ENCODE measurements around the gene KIAA1671. TPM values are rescaled to one million over a fixed set of nuclear protein-coding genes. Genes with fewer than 3 reads are reported as not detected.

The KIAA1671 gene
- total RNA-seq, 4 donors from 2014 or later, result 7.6 to 26.1 (median 16.7) TPM

DNA sequence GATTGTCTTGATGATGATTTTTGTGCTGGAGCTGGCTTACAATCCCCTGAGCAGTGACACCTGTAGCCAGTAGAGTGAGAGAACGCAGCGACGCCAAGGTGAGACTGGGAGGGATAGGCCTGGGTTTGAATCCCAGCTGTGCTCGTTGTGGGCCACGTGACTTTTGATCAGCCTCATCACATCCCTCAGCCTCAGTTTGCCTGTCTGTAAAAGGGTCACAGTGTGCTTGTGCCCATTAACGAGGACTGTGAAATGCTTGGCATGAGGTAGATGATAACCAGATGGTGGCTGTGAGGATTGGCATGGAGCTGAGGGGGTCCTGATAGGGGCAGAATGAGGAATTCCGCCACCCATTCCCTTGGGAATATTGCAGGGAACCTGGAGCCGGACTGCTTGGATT lies 9.6 kb downstream of the KIAA1671 start:
- DNase-seq, result no peak
- no peak overlapping the region for H3K4me3 ChIP-seq
- no peak overlapping the region for H3K27ac ChIP-seq
- H3K27me3 ChIP-seq, result no peaks in the 10 kb centered on the region
- H3K9me3 ChIP-seq, result no peaks in the 10 kb centered on the region
- H3K4me1 ChIP-seq, result no peaks in the 10 kb centered on the region
- intact Hi-C loops (cut with DNase I; ENCODE audit: low total_unique reads), result no loop called here
- TF ChIP-seq, protein P1, sequence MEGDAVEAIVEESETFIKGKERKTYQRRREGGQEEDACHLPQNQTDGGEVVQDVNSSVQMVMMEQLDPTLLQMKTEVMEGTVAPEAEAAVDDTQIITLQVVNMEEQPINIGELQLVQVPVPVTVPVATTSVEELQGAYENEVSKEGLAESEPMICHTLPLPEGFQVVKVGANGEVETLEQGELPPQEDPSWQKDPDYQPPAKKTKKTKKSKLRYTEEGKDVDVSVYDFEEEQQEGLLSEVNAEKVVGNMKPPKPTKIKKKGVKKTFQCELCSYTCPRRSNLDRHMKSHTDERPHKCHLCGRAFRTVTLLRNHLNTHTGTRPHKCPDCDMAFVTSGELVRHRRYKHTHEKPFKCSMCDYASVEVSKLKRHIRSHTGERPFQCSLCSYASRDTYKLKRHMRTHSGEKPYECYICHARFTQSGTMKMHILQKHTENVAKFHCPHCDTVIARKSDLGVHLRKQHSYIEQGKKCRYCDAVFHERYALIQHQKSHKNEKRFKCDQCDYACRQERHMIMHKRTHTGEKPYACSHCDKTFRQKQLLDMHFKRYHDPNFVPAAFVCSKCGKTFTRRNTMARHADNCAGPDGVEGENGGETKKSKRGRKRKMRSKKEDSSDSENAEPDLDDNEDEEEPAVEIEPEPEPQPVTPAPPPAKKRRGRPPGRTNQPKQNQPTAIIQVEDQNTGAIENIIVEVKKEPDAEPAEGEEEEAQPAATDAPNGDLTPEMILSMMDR (IDR thresholded peaks at IDR 0.05), result no peak
- TF ChIP-seq POLR2A (IDR thresholded peaks at IDR 0.05), result no peak
- no peaks in the 10 kb centered on the region for H3K36me3 ChIP-seq

DNA sequence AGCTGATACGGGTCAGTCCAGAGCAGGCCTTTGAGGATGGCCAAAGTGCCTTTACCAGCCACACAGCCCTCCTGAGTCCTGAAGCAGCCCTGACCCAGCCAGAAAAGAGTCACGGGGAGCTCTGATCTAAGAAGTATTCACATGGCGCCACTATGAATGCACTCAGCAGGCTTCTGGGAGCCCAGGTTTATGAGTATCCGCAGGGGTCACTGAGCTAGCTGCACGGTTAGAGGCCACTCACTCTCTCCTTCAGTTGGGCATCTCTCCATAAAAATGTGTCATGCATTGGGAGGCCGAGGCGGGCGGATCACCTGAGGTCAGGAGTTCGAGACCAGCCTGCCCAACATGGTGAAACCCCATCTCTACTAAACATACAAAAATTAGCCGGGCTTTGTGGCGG lies 10.3 kb downstream of the KIAA1671 start:
- Histone ChIP-seq H3K27ac (no peak overlapping the region), H3K36me3 (no peaks in the 10 kb centered on the region), H3K4me3 (no peak overlapping the region), H3K9me3 (no peaks in the 10 kb centered on the region), H3K27me3 (no peaks in the 10 kb centered on the region), H3K4me1 (no peaks in the 10 kb centered on the region)
- TF ChIP-seq, protein P1 (IDR thresholded peaks at IDR 0.05), result no peak
- TF ChIP-seq POLR2A (IDR thresholded peaks at IDR 0.05), result no peak
- no peak for DNase-seq
- intact Hi-C loops (cut with DNase I; ENCODE audit: low total_unique reads), result no loop called here

DNA sequence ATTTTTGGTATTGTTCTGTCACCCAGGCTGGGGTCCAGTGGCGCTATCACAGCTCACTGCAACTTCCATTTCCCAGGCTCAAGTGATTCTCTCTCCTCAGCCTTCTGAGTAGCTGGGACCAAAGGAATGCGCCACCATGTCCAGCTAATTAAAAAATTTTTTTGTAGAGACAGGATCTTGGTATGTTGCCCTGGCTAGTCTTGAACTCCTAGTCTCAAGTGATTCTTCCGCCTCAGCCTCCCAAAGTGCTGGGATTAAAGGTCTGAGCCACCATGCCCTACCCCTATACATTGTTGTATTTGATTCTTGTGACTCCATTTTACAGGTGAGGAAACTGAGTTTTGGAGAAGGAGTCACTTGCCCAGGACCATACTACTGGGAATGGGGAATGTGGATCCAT lies 11.9 kb downstream of the KIAA1671 start:
- H3K4me1 ChIP-seq, result no peaks in the 10 kb centered on the region
- DNase-seq, result no peak

DNA sequence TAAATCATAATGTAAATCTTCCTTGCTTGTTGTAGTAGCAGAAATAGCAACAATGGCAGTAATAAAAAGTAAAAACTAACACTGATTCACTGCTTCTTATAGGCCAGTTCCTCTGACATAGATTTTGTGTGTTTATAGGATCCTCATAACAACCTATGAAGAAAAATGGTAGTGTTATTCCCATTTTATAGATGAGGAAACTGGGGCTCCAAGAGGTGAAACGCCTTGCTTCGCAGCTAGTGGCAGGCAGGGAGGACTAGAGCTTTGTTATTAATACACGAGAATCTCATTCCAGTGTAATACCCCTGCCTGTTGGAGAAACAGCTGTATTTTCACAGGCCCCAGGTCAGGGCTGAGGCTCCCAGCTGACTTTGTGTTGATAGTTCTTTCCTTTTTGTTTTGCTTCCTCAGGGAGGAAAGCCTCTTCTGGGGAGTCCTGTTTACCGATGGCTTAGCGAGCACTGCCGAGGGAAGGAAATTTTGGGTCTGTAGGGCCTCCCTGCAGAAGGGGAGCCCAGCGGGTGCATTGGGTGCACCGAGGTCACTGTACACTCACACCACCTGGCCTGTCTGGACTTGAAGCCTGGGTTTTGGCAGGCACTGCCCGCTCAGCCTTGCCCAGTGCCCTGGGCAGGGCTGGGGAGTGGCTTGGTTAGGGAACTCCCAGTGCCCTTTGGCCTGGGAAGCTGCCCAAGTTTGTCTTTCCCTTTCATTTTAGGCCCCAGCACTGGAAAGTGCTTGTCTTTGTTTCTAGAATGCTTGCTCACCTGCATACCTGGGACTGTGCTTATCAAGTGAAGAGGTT lies 13.5 kb downstream of the KIAA1671 start:
- DNase-seq, result peak in 1 of 2 donors; percentile 34
- Histone ChIP-seq H3K36me3 (no peaks in the 10 kb centered on the region), H3K4me1 (no peaks in the 10 kb centered on the region), H3K27ac (no peak overlapping the region), H3K27me3 (no peaks in the 10 kb centered on the region), H3K4me3 (no peak overlapping the region), H3K9me3 (no peaks in the 10 kb centered on the region)
- TF ChIP-seq, protein P1 (IDR thresholded peaks at IDR 0.05), result no peak
- no peak for TF ChIP-seq POLR2A (IDR thresholded peaks at IDR 0.05)
- intact Hi-C loops (cut with DNase I; ENCODE audit: low total_unique reads), result no loop called here

More for the DNA sequence above, 11.9 kb downstream of the KIAA1671 start:
- intact Hi-C loops (cut with DNase I; ENCODE audit: low total_unique reads), result no loop called here
- no peaks in the 10 kb centered on the region for H3K27me3 ChIP-seq
- no peak overlapping the region for H3K4me3 ChIP-seq
- TF ChIP-seq, protein P1 (IDR thresholded peaks at IDR 0.05), result no peak
- no peak overlapping the region for H3K27ac ChIP-seq
- H3K9me3 ChIP-seq, result no peaks in the 10 kb centered on the region
- H3K36me3 ChIP-seq, result no peaks in the 10 kb centered on the region

DNA sequence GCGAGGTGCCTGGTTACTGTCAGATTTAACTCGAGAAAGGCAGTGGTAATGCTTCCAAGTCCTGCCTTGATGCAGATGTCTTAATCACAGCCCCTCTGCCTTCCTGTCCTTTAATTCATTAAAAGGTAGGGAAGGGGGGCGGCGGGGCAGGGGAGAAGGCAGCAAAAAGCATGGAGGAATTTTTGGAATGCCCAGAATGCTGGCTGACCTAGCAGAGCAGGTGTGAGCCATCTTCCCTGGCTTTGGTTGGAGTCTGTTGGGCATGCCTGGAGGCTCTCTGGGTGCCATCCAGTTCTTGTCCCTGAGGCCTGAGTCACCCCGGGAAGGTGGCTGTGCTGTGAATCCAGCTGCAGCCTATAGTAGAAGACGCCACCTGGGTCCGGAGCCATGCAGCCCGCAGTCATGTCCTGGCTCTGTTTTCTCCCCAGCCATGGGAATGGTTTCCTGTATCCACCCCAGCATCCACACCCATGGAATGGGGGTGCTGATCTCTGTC lies 15.6 kb downstream of the KIAA1671 start:
- peak overlapping the region in 1 of 2 donors; percentile 15 for H3K27ac ChIP-seq
- H3K9me3 ChIP-seq, result no peaks in the 10 kb centered on the region
- H3K4me1 ChIP-seq, result no peaks in the 10 kb centered on the region
- TF ChIP-seq POLR2A (IDR thresholded peaks at IDR 0.05), result no peak
- TF ChIP-seq, protein P1 (IDR thresholded peaks at IDR 0.05), result no peak
- H3K36me3 ChIP-seq, result no peaks in the 10 kb centered on the region
- no peaks in the 10 kb centered on the region for H3K27me3 ChIP-seq
- no peak for DNase-seq
- intact Hi-C loops (cut with DNase I; ENCODE audit: low total_unique reads), result no loop called here
- H3K4me3 ChIP-seq, result no peak overlapping the region
